Activated naive CD8-positive, alpha-beta T cell (primary cell): ENCODE data around the gene TMEM150B.
"Not testable (repeated sequence)": the region's sequence is repeated elsewhere in the genome, so short reads cannot be mapped to it uniquely, and the experiment has no call there.

ENCODE experiments used
- H3K27ac Mint-ChIP-seq: one replicate; pipeline ENCODE4 v1.8.0; 2021; ENCODE audit warnings: mixed read lengths
- H3K27me3 Mint-ChIP-seq: one replicate; pipeline ENCODE4 v1.8.0; 2021; ENCODE audit warnings: mixed read lengths
- H3K36me3 Mint-ChIP-seq: one replicate; pipeline ENCODE4 v1.8.0; 2021; ENCODE audit warnings: mixed read lengths
- H3K4me1 Mint-ChIP-seq: one replicate; pipeline ENCODE4 v1.8.0; 2021; ENCODE audit warnings: low read depth, mixed read lengths
- H3K4me3 Mint-ChIP-seq: one replicate; pipeline ENCODE4 v1.8.0; 2021; ENCODE audit warnings: mild to moderate bottlenecking, mixed read lengths
- H3K9me3 Mint-ChIP-seq: one replicate; pipeline ENCODE4 v1.8.0; 2021; ENCODE audit warnings: low read depth, mixed read lengths

TMEM150B gene

GRCh38 chr19:55329791-55330190 is 4.7 kb upstream of the TMEM150B start:
- not testable (repeated sequence) for H3K4me1 Mint-ChIP-seq, H3K9me3 Mint-ChIP-seq, H3K27ac Mint-ChIP-seq, H3K36me3 Mint-ChIP-seq, H3K27me3 Mint-ChIP-seq, H3K4me3 Mint-ChIP-seq

GRCh38 chr19:55328774-55329318 is 3.7 kb upstream of the TMEM150B start:
- H3K27ac Mint-ChIP-seq, H3K9me3 Mint-ChIP-seq, H3K4me3 Mint-ChIP-seq, H3K27me3 Mint-ChIP-seq, H3K4me1 Mint-ChIP-seq, H3K36me3 Mint-ChIP-seq: not testable (repeated sequence)

GRCh38 chr19:55324662-55325061 is 479 bp downstream of the TMEM150B start:
- no peaks in the 10 kb centered on the region for H3K4me1 Mint-ChIP-seq
- H3K27me3 Mint-ChIP-seq, result peaks cover 2% of the 10 kb centered on the region
- no peaks in the 10 kb centered on the region for H3K9me3 Mint-ChIP-seq
- no peak overlapping the region for H3K27ac Mint-ChIP-seq
- no peaks in the 10 kb centered on the region for H3K36me3 Mint-ChIP-seq
- no peak overlapping the region for H3K4me3 Mint-ChIP-seq

- Mint-ChIP-seq H3K9me3 (no peaks in the 10 kb centered on the region), H3K4me3 (no peak overlapping the region), H3K27me3 (no peaks in the 10 kb centered on the region), H3K36me3 (no peaks in the 10 kb centered on the region), H3K27ac (no peak overlapping the region), H3K4me1 (no peaks in the 10 kb centered on the region)
Observed at GRCh38 chr19:55322204-55322885, 2.8 kb downstream of the TMEM150B start.

GRCh38 chr19:55321466-55322137 is 3.5 kb downstream of the TMEM150B start:
- no peaks in the 10 kb centered on the region for H3K9me3 Mint-ChIP-seq
- no peak overlapping the region for H3K27ac Mint-ChIP-seq
- no peaks in the 10 kb centered on the region for H3K36me3 Mint-ChIP-seq
- no peak overlapping the region for H3K4me3 Mint-ChIP-seq
- H3K27me3 Mint-ChIP-seq, result no peaks in the 10 kb centered on the region
- no peaks in the 10 kb centered on the region for H3K4me1 Mint-ChIP-seq

GRCh38 chr19:55320844-55321419 is 4.2 kb downstream of the TMEM150B start:
- Mint-ChIP-seq H3K27me3 (no peaks in the 10 kb centered on the region), H3K27ac (no peak overlapping the region), H3K9me3 (no peaks in the 10 kb centered on the region), H3K4me1 (no peaks in the 10 kb centered on the region), H3K36me3 (no peaks in the 10 kb centered on the region), H3K4me3 (no peak overlapping the region)

- no peaks in the 10 kb centered on the region for H3K9me3 Mint-ChIP-seq
- no peaks in the 10 kb centered on the region for H3K36me3 Mint-ChIP-seq
- no peak overlapping the region for H3K27ac Mint-ChIP-seq
- H3K4me1 Mint-ChIP-seq, result no peaks in the 10 kb centered on the region
- no peak overlapping the region for H3K4me3 Mint-ChIP-seq
- no peaks in the 10 kb centered on the region for H3K27me3 Mint-ChIP-seq
Observed at GRCh38 chr19:55319785-55320184, 5.4 kb downstream of the TMEM150B start.

GRCh38 chr19:55316646-55317045 is 8.5 kb downstream of the TMEM150B start:
- no peaks in the 10 kb centered on the region for H3K4me1 Mint-ChIP-seq
- no peaks in the 10 kb centered on the region for H3K36me3 Mint-ChIP-seq
- H3K4me3 Mint-ChIP-seq, result no peak overlapping the region
- no peaks in the 10 kb centered on the region for H3K9me3 Mint-ChIP-seq
- no peaks in the 10 kb centered on the region for H3K27me3 Mint-ChIP-seq
- H3K27ac Mint-ChIP-seq, result no peak overlapping the region

GRCh38 chr19:55315956-55316525 is 9.1 kb downstream of the TMEM150B start:
- no peaks in the 10 kb centered on the region for H3K27me3 Mint-ChIP-seq
- no peaks in the 10 kb centered on the region for H3K36me3 Mint-ChIP-seq
- no peak overlapping the region for H3K4me3 Mint-ChIP-seq
- H3K4me1 Mint-ChIP-seq, result no peaks in the 10 kb centered on the region
- no peaks in the 10 kb centered on the region for H3K9me3 Mint-ChIP-seq
- H3K27ac Mint-ChIP-seq, result no peak overlapping the region

GRCh38 chr19:55314396-55314795 is 10.7 kb downstream of the TMEM150B start:
- Mint-ChIP-seq H3K4me1 (no peaks in the 10 kb centered on the region), H3K4me3 (no peak overlapping the region), H3K36me3 (no peaks in the 10 kb centered on the region), H3K9me3 (no peaks in the 10 kb centered on the region), H3K27ac (no peak overlapping the region), H3K27me3 (no peaks in the 10 kb centered on the region)

GRCh38 chr19:55312621-55313512 is 12.3 kb downstream of the TMEM150B start:
- H3K36me3 Mint-ChIP-seq, result no peaks in the 10 kb centered on the region
- H3K27me3 Mint-ChIP-seq, result no peaks in the 10 kb centered on the region
- H3K9me3 Mint-ChIP-seq, result no peaks in the 10 kb centered on the region
- H3K27ac Mint-ChIP-seq, result no peak overlapping the region
- no peak overlapping the region for H3K4me3 Mint-ChIP-seq
- no peaks in the 10 kb centered on the region for H3K4me1 Mint-ChIP-seq

- no peak overlapping the region for H3K4me3 Mint-ChIP-seq
- H3K27me3 Mint-ChIP-seq, result no peaks in the 10 kb centered on the region
- H3K36me3 Mint-ChIP-seq, result no peaks in the 10 kb centered on the region
- no peak overlapping the region for H3K27ac Mint-ChIP-seq
- no peaks in the 10 kb centered on the region for H3K4me1 Mint-ChIP-seq
- no peaks in the 10 kb centered on the region for H3K9me3 Mint-ChIP-seq
Observed at GRCh38 chr19:55311797-55312196, 13.3 kb downstream of the TMEM150B start.

- Mint-ChIP-seq H3K27ac (no peak overlapping the region), H3K9me3 (no peaks in the 10 kb centered on the region), H3K27me3 (no peaks in the 10 kb centered on the region), H3K4me1 (no peaks in the 10 kb centered on the region), H3K36me3 (no peaks in the 10 kb centered on the region), H3K4me3 (no peak overlapping the region)
Observed at GRCh38 chr19:55311397-55311796, 13.7 kb downstream of the TMEM150B start.

GRCh38 chr19:55310498-55310897 is 14.6 kb downstream of the TMEM150B start:
- Mint-ChIP-seq H3K27me3 (no peaks in the 10 kb centered on the region), H3K27ac (no peak overlapping the region), H3K9me3 (no peaks in the 10 kb centered on the region), H3K4me3 (no peak overlapping the region), H3K4me1 (no peaks in the 10 kb centered on the region), H3K36me3 (no peaks in the 10 kb centered on the region)
